NOMO-1 treated with dmso at 0.1 percent for 144 hours (cell line): Measurements from ENCODE around the gene ZNF584.
A peak's percentile ranks its signal among the peaks of the same experiment; 100 is the strongest.

Experiments
- DNase-seq: peaks from one replicate; lab custom pipeline; 2025; ENCODE audit not compliant: unreplicated experiment; lab: John Stamatoyannopoulos, UW

ZNF584 gene

GRCh38 chr19:58460039-58460438 is 51.6 kb downstream of the ZNF584 start:
- DNase-seq: no peak

- no peak for DNase-seq
Measured at GRCh38 chr19:58466089-58466759, 57.8 kb downstream of the ZNF584 start.

- peak; percentile 96 for DNase-seq
Measured at GRCh38 chr19:58466760-58467589, 58.5 kb downstream of the ZNF584 start, which contains the start of gene ZNF324. Gene ZNF324, plus strand, starts transcription at chr19:58467080. Its CDS starts 2,106 bp downstream, at chr19:58469186.
